Sigmoid colon (tissue), 7 donors: ENCODE measurements around the gene SENP8. TPM values are rescaled to one million over a fixed set of nuclear protein-coding genes. Genes with fewer than 3 reads are reported as not detected.

Experiments used
- DNase-seq: peaks from one replicate; pipeline ENCODE4 v3.0.0-alpha.2; 2019
- H3K27ac ChIP-seq, 4 donors: fragments of 200-600 bp; sonication (generic); one replicate each; pipeline ENCODE4 v1.5.1; 2016 to 2019; ENCODE audit warnings: mild to moderate bottlenecking in 1 of 4
- H3K27me3 ChIP-seq, 3 donors: fragments of 200-600 bp; sonication (generic); one replicate each; pipeline ENCODE4 v1.5.1; 2019; ENCODE audit warnings: mild to moderate bottlenecking in 1 of 3
- H3K36me3 ChIP-seq, 4 donors: fragments of 200-600 bp; sonication (generic); one replicate each; pipeline ENCODE4 v1.5.1; 2016 to 2019
- H3K4me1 ChIP-seq, 4 donors: fragments of 200-600 bp; sonication (generic); one replicate each; pipeline ENCODE4 v1.5.1; 2017 to 2019
- H3K4me3 ChIP-seq, 4 donors: fragments of 200-600 bp; sonication (generic); one replicate each; pipeline ENCODE4 v1.5.1; 2017 to 2019; ENCODE audit warnings: mild to moderate bottlenecking in 2 of 4, moderate library complexity in 1 of 4
- H3K9me3 ChIP-seq, 4 donors: fragments of 200-600 bp in 3 of 4; sonication (generic) in 3 of 4; one replicate each; pipeline versions ENCODE4 v1.5.1 to v1.6.1; 2013 to 2019
- CTCF ChIP-seq, 4 experiments: fragments of 450-650 bp in 3 of 4; fragments of 200-600 bp in 1 of 4; IDR thresholded peaks; one replicate each; pipeline ENCODE4 v1.5.1; 2016 to 2019; ENCODE audit warnings: antibody characterized with exemption in 4 of 4, mild to moderate bottlenecking in 3 of 4, moderate library complexity in 2 of 4
- EP300 ChIP-seq, 4 donors: sonication (generic); formaldehyde crosslinking; IDR thresholded peaks; one replicate each; pipeline ENCODE4 v1.6.1; 2017; ENCODE audit warnings: antibody characterized with exemption in 4 of 4
- POLR2A ChIP-seq, 2 donors: fragments of 450-650 bp; IDR thresholded peaks; one replicate each; pipeline ENCODE4 v1.6.1; 2016; ENCODE audit warnings: antibody characterized with exemption in 2 of 2, mild to moderate bottlenecking in 2 of 2, moderate library complexity in 2 of 2
- POLR2AphosphoS5 ChIP-seq, 4 donors: sonication (generic); formaldehyde crosslinking; IDR thresholded peaks; one replicate each; pipeline ENCODE4 v1.6.1; 2017; ENCODE audit warnings: antibody characterized with exemption in 4 of 4
- WGBS, 2 donors: extraction: QIAGEN DNeasy Blood & Tissue Kit; methylation state at CpG; one replicate each; pipeline ENCODE4 v1.1.7; 2013; 5-methylcytosine and 5-hydroxymethylcytosine counted together
- intact Hi-C: fragments of 100-400 bp; cut with DNase I; formaldehyde crosslinking; loops from one replicate; pipeline ENCODE4 v1.15.1; 2023
- polyA plus RNA-seq, 3 donors: library from polyadenylated mRNA; stranded (reverse); fragments of 200-250 nt; gene quantifications; one replicate each; pipeline ENCODE4 v1.2.3, GENCODE V29; 2013
- total RNA-seq, 4 donors: library from RNA; depleted of rRNA; stranded (reverse); fragments of >200 nt; gene quantifications; one replicate each; pipeline ENCODE4 v1.1.0, GENCODE V29; 2016
- donor health status: healthy with polysubstance abuse.
- donor health status: Bipolar disorder and iron deficiency.
- donor health status: healthy.

SENP8 gene
- total and polyA plus RNA-seq, 7 donors = 1.2 to 4.3 (median 1.9) TPM

- 85 to 91% methylated on average over 7 of the region's 7 CpGs for WGBS, 2 donors
- no peaks in the 10 kb centered on the region for H3K9me3 ChIP-seq
- no peak for DNase-seq
- H3K4me3 ChIP-seq = no peak overlapping the region
- no peaks in the 10 kb centered on the region for H3K36me3 ChIP-seq
- H3K27me3 ChIP-seq = no peaks in the 10 kb centered on the region
- H3K27ac ChIP-seq = no peak overlapping the region
- TF ChIP-seq POLR2A (IDR thresholded peaks at IDR 0.05) (no peak), POLR2AphosphoS5 (IDR thresholded peaks at IDR 0.05) (no peak), EP300 (IDR thresholded peaks at IDR 0.05) (no peak), CTCF (IDR thresholded peaks at IDR 0.05) (no peak)
- H3K4me1 ChIP-seq = peaks cover 0 to 4% (median 0%) of the 10 kb centered on the region in 4 donors
- intact Hi-C loops = no loop called here
These were observed 43.3 kb downstream of the SENP8 start for GRCh38 chr15:72161361-72162132.

GRCh38 chr15:72162569-72162968 lies 44.4 kb downstream of the SENP8 start:
- Histone ChIP-seq H3K27me3 (no peaks in the 10 kb centered on the region), H3K36me3 (no peaks in the 10 kb centered on the region), H3K4me1 (peaks cover 0 to 4% (median 0%) of the 10 kb centered on the region in 4 donors), H3K9me3 (no peaks in the 10 kb centered on the region), H3K4me3 (no peak overlapping the region), H3K27ac (no peak overlapping the region)
- DNase-seq = no peak
- intact Hi-C loops = no loop called here
- TF ChIP-seq CTCF (IDR thresholded peaks at IDR 0.05) (no peak), POLR2AphosphoS5 (IDR thresholded peaks at IDR 0.05) (no peak), EP300 (IDR thresholded peaks at IDR 0.05) (no peak), POLR2A (IDR thresholded peaks at IDR 0.05) (no peak)
- WGBS, 2 donors = 91 to 93% methylated on average over 5 of the region's 5 CpGs

- intact Hi-C loops = no loop called here
These were observed 45.5 kb downstream of the SENP8 start for GRCh38 chr15:72163719-72164118.

GRCh38 chr15:72166716-72167417 lies 48.7 kb downstream of the SENP8 start:
- H3K4me3 ChIP-seq = no peak overlapping the region
- 94 to 95% methylated on average over 5 of the region's 5 CpGs for WGBS, 2 donors
- no peaks in the 10 kb centered on the region for H3K4me1 ChIP-seq
- no peaks in the 10 kb centered on the region for H3K36me3 ChIP-seq
- intact Hi-C loops = no loop called here
- no peaks in the 10 kb centered on the region for H3K27me3 ChIP-seq
- no peaks in the 10 kb centered on the region for H3K9me3 ChIP-seq
- no peak for TF ChIP-seq POLR2A (IDR thresholded peaks at IDR 0.05)
- TF ChIP-seq CTCF (IDR thresholded peaks at IDR 0.05) = no peak
- TF ChIP-seq POLR2AphosphoS5 (IDR thresholded peaks at IDR 0.05) = no peak
- TF ChIP-seq EP300 (IDR thresholded peaks at IDR 0.05) = no peak
- H3K27ac ChIP-seq = no peak overlapping the region
- DNase-seq = no peak

More at GRCh38 chr15:72163719-72164118, 45.5 kb downstream of the SENP8 start:
- Histone ChIP-seq H3K4me1 (peaks cover 0 to 4% (median 0%) of the 10 kb centered on the region in 4 donors), H3K27ac (no peak overlapping the region), H3K4me3 (no peak overlapping the region), H3K36me3 (no peaks in the 10 kb centered on the region), H3K27me3 (no peaks in the 10 kb centered on the region), H3K9me3 (no peaks in the 10 kb centered on the region)
- 83 to 86% methylated on average over 4 of the region's 4 CpGs for WGBS, 2 donors
- no peak for TF ChIP-seq CTCF (IDR thresholded peaks at IDR 0.05)
- no peak for TF ChIP-seq EP300 (IDR thresholded peaks at IDR 0.05)
- no peak for TF ChIP-seq POLR2AphosphoS5 (IDR thresholded peaks at IDR 0.05)
- TF ChIP-seq POLR2A (IDR thresholded peaks at IDR 0.05) = no peak
- no peak for DNase-seq
